Esophagus muscularis mucosa (tissue), 3 donors: Measurements from ENCODE around the gene RANBP3.
A peak's percentile ranks its signal among the peaks of the same experiment; 100 is the strongest.

Source experiments
- POLR2A ChIP-seq: fragments of 450-650 bp; IDR thresholded peaks from one replicate; pipeline ENCODE4 v1.6.1; 2017; ENCODE audit warnings: antibody characterized with exemption, moderate library complexity, mild to moderate bottlenecking, low read depth
- POLR2AphosphoS5 ChIP-seq, 2 donors: sonication (generic); formaldehyde crosslinking; IDR thresholded peaks; one replicate each; pipeline ENCODE4 v1.6.1; 2017; ENCODE audit warnings: antibody characterized with exemption in 2 of 2
- TF ChIP-seq, protein P1 (sequence below), 3 experiments: fragments of 200-600 bp in 2 of 3; fragments of 450-650 bp in 1 of 3; sonication (generic) in 2 of 3; IDR thresholded peaks; one replicate each; pipeline ENCODE4 v1.5.1; 2017 to 2019; ENCODE audit warnings: antibody characterized with exemption in 3 of 3, mild to moderate bottlenecking in 2 of 3, moderate library complexity in 1 of 3

DNA sequence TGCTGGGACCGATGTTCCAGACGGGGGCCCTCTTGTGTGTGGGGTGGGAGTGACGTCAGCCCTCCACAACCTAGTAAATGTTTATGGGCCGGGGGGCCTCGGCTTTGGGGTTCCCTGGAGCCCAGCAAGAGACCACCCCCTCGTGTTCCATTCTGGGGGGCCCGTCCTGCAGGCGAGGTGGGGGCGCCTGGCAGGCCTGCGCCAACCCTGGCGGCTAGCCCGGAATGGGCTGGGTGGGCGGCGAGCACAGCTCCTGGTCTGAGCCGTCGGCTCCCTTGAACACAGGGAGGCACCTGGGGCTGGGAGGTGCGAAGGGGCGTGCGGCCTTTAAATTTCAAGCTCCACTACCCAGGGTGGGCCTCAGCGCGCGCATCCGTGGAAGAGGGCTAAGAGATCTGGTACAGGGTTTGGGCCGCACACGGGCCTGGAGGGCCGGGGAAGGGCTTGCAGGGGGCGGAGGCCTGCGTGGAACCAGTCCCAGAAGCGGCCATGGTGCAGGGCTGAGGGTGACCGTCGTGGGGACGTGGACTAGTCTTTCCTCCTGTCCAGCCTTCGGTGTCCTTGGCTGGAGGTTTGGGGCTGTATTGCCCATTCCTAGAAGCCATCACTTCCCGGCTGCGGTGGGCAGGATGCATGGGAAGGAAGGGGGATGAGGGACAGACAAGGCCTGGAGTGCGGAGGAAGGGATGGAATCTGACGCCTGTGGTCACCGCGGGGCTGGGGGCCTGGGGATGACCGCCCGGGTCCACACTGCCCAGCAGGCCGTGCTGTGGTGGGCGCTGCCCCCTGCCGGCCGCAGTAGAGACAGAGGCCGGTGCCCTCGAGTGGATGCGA, 85.8 kb downstream of the RANBP3 start:
- TF ChIP-seq, protein P1, sequence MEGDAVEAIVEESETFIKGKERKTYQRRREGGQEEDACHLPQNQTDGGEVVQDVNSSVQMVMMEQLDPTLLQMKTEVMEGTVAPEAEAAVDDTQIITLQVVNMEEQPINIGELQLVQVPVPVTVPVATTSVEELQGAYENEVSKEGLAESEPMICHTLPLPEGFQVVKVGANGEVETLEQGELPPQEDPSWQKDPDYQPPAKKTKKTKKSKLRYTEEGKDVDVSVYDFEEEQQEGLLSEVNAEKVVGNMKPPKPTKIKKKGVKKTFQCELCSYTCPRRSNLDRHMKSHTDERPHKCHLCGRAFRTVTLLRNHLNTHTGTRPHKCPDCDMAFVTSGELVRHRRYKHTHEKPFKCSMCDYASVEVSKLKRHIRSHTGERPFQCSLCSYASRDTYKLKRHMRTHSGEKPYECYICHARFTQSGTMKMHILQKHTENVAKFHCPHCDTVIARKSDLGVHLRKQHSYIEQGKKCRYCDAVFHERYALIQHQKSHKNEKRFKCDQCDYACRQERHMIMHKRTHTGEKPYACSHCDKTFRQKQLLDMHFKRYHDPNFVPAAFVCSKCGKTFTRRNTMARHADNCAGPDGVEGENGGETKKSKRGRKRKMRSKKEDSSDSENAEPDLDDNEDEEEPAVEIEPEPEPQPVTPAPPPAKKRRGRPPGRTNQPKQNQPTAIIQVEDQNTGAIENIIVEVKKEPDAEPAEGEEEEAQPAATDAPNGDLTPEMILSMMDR (IDR thresholded peaks at IDR 0.05), result peak; percentile 79 to 87 (median 85)
- TF ChIP-seq POLR2AphosphoS5 (IDR thresholded peaks at IDR 0.05), result peak; percentile 49 to 55
- no peak for TF ChIP-seq POLR2A
